Ishikawa (cell line): ENCODE measurements around the gene ERVK3-1.

ENCODE experiments used
- CEBPB ChIP-seq: IDR thresholded peaks from 2 replicates; pipeline ENCODE4 v1.6.1; 2012
- CREB1 ChIP-seq: IDR thresholded peaks from 2 replicates; pipeline ENCODE4 v1.6.1; 2012; ENCODE audit warnings: low read depth
- EGR1 ChIP-seq: IDR thresholded peaks from 2 replicates; pipeline ENCODE4 v1.6.1; 2012
- EP300 ChIP-seq: IDR thresholded peaks from 2 replicates; pipeline ENCODE4 v1.6.1; 2012; ENCODE audit warnings: borderline replicate concordance
- NFIC ChIP-seq: IDR thresholded peaks from 2 replicates; pipeline ENCODE4 v1.6.1; 2012
- RAD21 ChIP-seq: IDR thresholded peaks from 2 replicates; pipeline ENCODE4 v1.6.1; 2012; ENCODE audit warnings: low read depth
- TAF1 ChIP-seq: IDR thresholded peaks from 2 replicates; pipeline ENCODE4 v1.6.1; 2012; ENCODE audit warnings: low read depth, mild to moderate bottlenecking
- TCF12 ChIP-seq: IDR thresholded peaks from 2 replicates; pipeline ENCODE4 v1.6.1; 2012; ENCODE audit warnings: low read depth
- TEAD4 ChIP-seq: IDR thresholded peaks from 2 replicates; pipeline ENCODE4 v1.6.1; 2012
- YY1 ChIP-seq: IDR thresholded peaks from 2 replicates; pipeline ENCODE4 v1.6.1; 2012; ENCODE audit warnings: low read depth
- ZBTB7A ChIP-seq: IDR thresholded peaks from 2 replicates; pipeline ENCODE4 v1.6.1; 2012; ENCODE audit warnings: low read depth
- TF ChIP-seq, protein P1 (sequence below): IDR thresholded peaks from 2 replicates; pipeline ENCODE4 v1.6.1; 2012
- TF ChIP-seq, protein P2 (sequence below): IDR thresholded peaks from 2 replicates; pipeline ENCODE4 v1.6.1; 2012
- TF ChIP-seq, protein P3 (sequence below): IDR thresholded peaks from 2 replicates; pipeline ENCODE4 v1.6.1; 2012; ENCODE audit warnings: low read depth, mild to moderate bottlenecking

GRCh38 chr19:58279925-58280316, 25.3 kb upstream of the ERVK3-1 start:
- TF ChIP-seq NFIC: no peak
- TF ChIP-seq, protein P1, sequence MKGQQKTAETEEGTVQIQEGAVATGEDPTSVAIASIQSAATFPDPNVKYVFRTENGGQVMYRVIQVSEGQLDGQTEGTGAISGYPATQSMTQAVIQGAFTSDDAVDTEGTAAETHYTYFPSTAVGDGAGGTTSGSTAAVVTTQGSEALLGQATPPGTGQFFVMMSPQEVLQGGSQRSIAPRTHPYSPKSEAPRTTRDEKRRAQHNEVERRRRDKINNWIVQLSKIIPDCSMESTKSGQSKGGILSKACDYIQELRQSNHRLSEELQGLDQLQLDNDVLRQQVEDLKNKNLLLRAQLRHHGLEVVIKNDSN: no peak
- TF ChIP-seq EP300: no peak
- TF ChIP-seq RAD21: no peak
- no peak for TF ChIP-seq CREB1
- TF ChIP-seq TEAD4: no peak
- TF ChIP-seq YY1: no peak
- TF ChIP-seq, protein P2, sequence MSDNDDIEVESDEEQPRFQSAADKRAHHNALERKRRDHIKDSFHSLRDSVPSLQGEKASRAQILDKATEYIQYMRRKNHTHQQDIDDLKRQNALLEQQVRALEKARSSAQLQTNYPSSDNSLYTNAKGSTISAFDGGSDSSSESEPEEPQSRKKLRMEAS: no peak
- no peak for TF ChIP-seq TAF1
- no peak for TF ChIP-seq TCF12
- TF ChIP-seq, protein P3, sequence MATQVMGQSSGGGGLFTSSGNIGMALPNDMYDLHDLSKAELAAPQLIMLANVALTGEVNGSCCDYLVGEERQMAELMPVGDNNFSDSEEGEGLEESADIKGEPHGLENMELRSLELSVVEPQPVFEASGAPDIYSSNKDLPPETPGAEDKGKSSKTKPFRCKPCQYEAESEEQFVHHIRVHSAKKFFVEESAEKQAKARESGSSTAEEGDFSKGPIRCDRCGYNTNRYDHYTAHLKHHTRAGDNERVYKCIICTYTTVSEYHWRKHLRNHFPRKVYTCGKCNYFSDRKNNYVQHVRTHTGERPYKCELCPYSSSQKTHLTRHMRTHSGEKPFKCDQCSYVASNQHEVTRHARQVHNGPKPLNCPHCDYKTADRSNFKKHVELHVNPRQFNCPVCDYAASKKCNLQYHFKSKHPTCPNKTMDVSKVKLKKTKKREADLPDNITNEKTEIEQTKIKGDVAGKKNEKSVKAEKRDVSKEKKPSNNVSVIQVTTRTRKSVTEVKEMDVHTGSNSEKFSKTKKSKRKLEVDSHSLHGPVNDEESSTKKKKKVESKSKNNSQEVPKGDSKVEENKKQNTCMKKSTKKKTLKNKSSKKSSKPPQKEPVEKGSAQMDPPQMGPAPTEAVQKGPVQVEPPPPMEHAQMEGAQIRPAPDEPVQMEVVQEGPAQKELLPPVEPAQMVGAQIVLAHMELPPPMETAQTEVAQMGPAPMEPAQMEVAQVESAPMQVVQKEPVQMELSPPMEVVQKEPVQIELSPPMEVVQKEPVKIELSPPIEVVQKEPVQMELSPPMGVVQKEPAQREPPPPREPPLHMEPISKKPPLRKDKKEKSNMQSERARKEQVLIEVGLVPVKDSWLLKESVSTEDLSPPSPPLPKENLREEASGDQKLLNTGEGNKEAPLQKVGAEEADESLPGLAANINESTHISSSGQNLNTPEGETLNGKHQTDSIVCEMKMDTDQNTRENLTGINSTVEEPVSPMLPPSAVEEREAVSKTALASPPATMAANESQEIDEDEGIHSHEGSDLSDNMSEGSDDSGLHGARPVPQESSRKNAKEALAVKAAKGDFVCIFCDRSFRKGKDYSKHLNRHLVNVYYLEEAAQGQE: no peak
- TF ChIP-seq ZBTB7A: no peak
- no peak for TF ChIP-seq CEBPB
- TF ChIP-seq EGR1: no peak
